GM18505 (cell line): ENCODE measurements around the gene FARP2.

ENCODE experiments used
- ATAC-seq: cut with Tn5 transposase; IDR thresholded peaks from one replicate; pipeline ENCODE4 v1.9.1; 2021; ENCODE audit not compliant: unreplicated experiment
- POLR2A ChIP-seq: IDR thresholded peaks from 4 replicates; pipeline ENCODE4 v1.6.1; 2011; ENCODE audit warnings: borderline replicate concordance; ENCODE audit not compliant: insufficient read depth, insufficient read length; ENCODE audit errors: extremely low read depth

Gene FARP2, protein sequence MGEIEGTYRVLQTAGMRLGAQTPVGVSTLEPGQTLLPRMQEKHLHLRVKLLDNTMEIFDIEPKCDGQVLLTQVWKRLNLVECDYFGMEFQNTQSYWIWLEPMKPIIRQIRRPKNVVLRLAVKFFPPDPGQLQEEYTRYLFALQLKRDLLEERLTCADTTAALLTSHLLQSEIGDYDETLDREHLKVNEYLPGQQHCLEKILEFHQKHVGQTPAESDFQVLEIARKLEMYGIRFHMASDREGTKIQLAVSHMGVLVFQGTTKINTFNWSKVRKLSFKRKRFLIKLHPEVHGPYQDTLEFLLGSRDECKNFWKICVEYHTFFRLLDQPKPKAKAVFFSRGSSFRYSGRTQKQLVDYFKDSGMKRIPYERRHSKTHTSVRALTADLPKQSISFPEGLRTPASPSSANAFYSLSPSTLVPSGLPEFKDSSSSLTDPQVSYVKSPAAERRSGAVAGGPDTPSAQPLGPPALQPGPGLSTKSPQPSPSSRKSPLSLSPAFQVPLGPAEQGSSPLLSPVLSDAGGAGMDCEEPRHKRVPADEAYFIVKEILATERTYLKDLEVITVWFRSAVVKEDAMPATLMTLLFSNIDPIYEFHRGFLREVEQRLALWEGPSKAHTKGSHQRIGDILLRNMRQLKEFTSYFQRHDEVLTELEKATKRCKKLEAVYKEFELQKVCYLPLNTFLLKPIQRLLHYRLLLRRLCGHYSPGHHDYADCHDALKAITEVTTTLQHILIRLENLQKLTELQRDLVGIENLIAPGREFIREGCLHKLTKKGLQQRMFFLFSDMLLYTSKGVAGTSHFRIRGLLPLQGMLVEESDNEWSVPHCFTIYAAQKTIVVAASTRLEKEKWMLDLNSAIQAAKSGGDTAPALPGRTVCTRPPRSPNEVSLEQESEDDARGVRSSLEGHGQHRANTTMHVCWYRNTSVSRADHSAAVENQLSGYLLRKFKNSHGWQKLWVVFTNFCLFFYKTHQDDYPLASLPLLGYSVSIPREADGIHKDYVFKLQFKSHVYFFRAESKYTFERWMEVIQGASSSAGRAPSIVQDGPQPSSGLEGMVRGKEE

DNA sequence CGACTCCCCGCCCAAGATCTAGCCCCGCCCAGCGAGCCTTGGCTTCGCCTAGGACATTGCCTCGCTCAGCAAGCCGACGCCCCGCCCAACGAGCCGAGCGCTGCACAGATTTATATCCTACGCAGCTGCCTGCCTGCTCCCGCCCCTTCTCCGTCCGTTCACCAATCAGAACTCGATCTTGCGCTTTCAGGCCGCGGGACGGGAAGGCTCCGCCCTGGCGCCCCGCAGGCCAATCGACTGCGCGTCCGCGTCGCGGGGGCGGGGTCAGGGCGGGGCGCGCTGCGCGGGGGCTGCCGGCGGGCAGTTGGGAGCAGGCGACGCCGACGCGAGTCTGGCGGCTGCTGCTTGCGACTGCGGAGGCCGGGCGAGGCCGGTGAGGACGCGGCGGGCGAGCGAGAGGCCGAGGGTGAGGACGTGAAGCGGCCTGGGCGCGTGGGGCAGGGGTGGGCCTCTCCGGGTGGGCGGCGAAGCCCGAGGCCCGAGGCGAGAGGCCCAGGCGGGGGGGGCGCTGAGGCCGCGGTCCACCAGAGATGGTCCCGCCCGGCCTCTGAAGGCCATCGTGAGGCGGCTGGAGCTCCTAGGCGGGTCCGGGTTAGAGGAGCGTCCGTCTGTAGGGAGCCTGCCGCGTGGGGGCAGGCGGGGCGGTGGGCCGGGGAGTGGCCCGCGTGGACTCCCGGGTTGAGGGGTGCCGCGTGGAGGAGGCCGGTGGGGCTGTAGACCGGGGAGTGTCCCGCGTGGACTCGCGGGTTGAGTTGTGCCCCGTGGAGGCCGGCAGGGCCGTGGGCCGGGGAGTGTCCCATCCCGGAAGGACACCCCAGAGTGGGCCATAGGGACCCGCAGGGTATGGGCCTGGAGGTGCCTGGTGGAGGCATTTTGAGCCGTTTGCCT lies at the start of gene FARP2:
FARP2 (plus strand) TSS at position 303 of the 888 bp plus-strand sequence. CDS start 16,823 bp downstream, outside the sequence.
- peak; percentile 92 for TF ChIP-seq POLR2A
- peak; percentile 80 for ATAC-seq

DNA sequence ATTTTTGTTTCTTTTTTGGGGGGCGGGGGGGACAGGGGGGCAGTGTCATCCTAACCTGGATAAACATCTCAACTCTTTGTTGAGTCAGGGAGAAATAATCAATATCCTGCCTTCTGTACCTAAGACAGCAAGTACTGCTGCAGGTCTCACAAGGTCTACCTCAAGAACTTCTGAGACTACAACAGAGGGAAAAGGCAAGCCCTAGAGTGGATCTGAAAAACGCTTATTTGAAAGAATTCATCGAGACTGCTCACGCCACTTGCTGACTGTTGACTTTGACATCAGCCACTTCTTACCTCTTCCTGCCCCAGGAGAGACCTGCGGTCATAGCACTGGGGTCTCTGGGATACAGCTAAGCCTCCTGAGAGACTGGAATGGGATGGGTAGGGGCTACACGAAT lies 49.0 kb upstream of the FARP2 start:
- no peak for ATAC-seq
- TF ChIP-seq POLR2A, result no peak

DNA sequence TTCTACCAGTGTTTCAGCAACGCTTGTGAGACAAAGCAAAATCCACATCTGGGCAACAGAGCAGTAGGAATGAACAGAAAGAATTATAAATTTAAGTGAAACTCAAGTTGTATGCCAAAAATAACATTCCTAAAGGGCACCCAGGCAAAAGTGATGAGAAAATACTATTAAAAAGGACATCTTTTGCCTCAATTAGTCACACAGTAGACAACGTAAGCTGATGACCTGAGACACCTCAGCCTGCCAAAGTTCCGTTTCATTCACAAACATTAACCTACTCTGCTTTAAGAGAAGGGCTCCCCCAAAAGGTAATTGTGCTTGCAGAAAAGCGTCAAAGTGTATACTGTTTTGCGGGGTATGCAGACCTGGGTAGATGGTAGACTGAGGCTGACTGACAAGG lies 47.8 kb upstream of the FARP2 start:
- TF ChIP-seq POLR2A, result no peak
- no peak for ATAC-seq

DNA sequence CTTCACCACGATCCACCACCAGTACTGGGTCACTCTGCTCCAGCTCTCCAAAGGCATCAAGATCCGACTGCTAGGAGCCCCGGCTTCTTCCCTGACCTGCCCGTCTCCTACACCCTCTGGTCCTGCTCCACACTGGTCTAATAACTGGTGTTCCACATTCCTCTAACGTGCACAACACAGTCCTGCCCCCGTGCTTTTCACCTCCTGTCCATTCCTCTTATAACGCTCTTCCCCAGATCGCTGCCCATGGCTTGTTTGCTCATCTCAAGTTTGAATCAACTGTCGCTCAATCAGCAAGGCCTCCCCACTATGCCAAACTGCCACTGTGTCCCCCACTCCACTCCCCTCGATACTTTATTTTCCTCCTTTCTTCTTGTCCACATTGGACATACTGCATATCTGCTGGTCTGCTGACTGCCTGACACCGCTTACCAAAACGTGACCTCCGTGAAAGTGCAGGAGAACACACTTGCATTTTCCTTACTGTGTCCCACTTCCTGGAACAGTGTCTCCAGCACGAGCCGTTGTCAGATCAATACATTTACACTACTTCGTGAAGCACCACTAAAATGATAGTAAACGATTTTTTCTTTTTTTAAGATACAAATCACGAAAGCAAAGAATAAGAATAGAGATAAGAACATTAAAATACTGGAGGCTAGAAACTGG lies 47.1 kb upstream of the FARP2 start:
- ATAC-seq, result no peak
- TF ChIP-seq POLR2A, result no peak

DNA sequence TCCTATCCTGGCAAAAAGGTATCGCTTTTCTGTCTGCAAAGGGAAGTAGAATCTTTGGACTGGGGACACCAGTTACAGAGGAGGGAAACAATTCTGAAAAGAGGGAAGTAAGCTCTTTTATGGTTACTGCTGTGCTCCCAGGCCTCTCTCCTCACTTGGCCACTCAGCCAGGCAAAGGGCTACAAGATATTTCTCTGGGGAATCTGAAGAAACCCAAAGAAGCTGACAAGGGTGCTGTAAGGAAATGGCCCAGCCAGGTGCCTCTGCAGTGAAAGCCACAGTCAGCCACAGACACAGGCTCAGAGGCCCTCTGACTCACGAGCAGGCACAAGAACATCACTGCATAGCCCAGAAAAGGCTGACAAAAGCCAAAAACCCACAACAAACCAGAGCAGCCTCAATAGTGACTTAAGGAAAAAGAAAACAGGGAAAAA lies 46.4 kb upstream of the FARP2 start:
- TF ChIP-seq POLR2A, result peak; percentile 34
- ATAC-seq, result peak; percentile 42

DNA sequence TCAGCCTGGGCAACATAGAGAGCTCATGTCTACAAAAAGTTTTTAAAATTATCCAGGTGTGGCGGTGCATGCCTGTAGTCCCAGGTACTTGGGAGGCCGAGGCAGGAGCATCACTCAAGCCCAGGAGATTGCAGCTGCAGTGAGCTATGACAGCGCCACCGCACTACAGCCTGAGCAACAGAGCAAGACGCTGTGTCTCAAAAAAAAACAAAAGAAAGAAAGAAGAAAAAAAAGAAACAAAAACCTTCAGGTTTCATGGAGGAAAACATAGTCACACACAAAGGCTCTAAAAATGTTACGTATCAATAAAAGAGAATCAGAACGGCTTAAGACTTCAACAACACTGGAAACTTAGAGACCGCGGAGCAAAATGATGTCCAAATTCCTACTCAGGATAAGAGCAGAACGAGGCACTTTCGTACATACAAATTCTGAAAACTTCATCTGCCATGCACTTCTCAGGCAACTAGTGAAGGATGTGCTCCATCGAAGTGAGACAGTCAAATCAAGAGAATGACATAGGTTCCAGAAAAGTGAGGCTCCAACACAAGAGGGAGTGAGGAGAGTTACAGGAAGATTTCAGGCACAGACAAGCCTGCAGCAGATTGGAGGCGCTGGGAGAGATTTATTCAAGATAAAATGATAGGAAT lies 45.0 kb upstream of the FARP2 start:
- no peak for ATAC-seq

DNA sequence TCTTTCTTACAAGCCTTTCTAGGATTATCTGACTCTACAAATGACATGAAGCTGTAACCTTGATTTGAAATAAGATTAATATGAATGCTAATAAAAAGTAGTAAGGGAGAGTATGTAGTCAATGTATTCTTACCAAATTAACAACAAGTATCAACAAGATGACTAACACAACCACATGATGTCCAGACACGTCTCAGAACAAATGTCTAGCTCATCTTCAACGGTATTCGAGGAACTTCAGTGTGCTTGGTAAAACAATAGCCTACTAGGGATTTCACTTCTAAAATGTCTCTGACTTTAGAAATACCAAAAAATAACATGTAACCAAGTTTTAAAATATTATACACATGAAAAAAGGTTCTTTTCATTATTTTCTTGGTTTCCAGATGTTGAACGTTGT lies 44.0 kb upstream of the FARP2 start:
- no peak for TF ChIP-seq POLR2A
- ATAC-seq, result no peak

More for the DNA sequence above, 45.0 kb upstream of the FARP2 start:
- TF ChIP-seq POLR2A, result no peak

DNA sequence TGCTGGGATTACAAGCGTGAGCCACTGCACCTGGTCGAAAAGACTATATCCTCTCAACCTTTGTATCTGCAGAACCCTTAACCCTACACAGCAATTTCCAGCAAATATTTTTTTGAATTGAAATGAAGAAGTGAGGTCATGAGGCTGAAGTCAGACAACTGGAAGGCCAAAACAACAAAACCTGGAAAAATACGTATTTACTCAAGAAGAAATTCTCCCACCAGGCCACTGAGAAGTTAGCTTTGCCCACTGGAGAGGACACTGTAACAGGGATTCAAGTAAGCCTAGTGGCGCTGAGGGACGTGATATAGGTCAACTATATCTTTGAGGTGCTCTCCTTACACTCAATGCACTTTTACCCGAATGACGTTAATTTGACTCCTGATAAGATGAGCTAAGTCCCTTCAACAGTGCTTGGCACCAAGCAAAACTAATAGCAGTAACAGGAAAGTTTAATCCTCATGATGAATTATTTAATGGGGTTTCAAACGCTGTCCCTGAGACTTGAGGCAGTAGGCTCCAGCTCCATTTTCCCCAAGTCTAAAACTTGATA lies 42.5 kb upstream of the FARP2 start:
- no peak for TF ChIP-seq POLR2A
- ATAC-seq, result no peak

DNA sequence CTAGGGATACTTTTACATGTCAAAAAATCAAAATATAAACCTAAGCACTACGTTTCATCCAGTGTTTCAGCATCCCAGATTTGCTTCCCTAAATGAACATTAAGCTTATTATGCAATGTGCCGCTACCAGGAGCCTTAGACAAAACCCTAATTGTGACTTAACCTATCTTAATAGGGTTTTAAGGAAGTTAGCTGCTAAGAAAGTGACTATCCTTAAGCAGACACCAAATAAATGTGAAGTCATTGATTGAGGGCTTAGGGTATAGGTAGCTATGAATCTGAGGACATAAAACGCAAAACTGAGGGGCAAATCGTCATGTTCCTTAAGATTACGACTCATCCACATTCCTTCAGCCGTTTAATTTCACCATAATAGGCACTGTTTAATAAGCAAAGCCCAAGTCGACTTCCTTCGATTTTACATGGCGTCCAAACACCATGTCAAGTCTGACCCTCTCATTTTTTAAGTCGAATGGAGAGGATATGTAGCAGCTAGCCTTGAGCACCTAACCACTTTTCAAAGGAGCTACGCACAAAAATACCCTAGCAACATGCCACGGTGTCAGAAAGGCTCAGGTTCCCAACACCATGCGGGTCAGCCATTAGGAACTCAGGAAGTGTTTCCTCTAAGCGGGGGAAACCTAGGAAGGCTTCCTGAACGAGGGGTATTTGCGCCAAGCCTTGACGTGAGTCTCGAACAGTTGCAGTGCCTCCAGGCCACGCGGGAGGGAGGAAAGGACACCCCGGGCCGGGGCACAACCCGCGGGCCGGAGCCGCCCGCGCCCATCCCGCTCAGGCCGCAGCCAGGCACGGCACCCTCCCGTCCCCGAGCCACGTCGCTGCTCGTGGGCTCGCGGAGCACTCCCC lies 41.6 kb upstream of the FARP2 start:
- peak; percentile 91 for TF ChIP-seq POLR2A
- ATAC-seq, result no peak

DNA sequence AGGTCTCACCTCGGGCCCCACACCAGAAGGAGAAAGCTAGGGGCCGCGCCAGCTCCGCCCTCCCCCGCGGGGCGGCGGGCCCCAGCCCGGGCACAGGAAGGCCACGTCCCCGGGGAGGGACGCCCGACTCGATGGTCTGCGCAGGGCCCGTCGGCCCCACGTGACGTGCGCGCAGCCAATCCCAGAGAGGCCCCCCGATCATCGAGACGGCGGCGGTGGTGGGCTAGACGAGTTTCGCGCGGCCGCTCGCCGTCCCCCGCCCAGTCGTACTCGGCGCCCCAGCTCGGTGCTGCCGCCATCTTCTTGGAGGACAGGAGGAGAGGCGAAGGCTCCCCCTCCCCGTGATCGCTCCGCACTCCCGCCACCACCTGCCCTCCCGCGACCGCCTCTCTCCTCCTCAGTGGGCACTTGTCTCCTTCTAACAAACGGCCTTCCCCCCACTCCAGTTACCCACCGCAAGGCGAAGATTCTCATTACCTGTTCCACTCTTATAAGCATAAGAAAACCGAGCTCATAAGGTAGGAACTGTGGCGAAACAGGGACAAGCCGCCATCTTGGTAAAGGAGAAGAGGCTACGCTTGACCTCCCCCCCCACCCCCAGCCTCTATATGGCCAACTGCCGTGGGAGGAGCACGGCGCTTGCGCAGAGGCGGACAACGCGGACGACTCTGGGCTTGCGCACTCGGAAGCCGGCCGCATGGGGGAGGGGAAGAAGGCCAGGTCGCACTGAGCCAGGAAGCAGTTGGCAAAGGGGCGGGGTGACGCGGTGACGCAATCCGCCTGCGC lies 40.8 kb upstream of the FARP2 start, which contains the start of gene HDLBP:
HDLBP (minus strand) TSS at position 580 of the 786 bp plus-strand sequence. CDS start 48,803 bp downstream, outside the sequence.
- TF ChIP-seq POLR2A, result peak; percentile 78
- peak; percentile 59 for ATAC-seq
